ENCODE results near the gene AP1AR.
"Not testable (repeated sequence)": the region's sequence is repeated elsewhere in the genome, so short reads cannot be mapped to it uniquely, and the experiment has no call there.

The AP1AR gene

GRCh38 chr4:112309263-112309791, 77.7 kb downstream of the AP1AR start:
- in situ Hi-C loops (cut with HindIII; ENCODE audit: low sequenced_read_pairs): not testable (repeated sequence)

DNA sequence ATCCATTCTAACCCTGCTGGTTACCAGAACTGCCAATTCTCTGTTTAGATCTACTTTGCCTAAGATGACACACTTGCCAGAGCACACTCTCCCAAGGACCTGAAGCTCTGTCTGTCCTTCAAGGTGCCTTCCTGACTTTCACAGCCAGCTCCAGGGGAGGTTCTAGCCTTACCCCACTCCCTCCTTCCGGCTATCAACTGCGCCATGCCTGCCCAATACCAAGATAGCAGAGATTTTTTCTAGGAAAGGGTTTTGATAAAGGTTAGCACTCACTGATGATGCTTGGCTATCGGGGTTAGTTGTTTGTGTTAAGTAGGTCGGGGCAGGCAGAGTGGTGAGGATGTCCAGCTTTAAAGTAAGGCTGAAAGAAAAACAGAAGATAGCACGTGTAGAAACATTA, 79.9 kb downstream of the AP1AR start:
- in situ Hi-C loops (cut with HindIII; ENCODE audit: low sequenced_read_pairs): no loop called here

DNA sequence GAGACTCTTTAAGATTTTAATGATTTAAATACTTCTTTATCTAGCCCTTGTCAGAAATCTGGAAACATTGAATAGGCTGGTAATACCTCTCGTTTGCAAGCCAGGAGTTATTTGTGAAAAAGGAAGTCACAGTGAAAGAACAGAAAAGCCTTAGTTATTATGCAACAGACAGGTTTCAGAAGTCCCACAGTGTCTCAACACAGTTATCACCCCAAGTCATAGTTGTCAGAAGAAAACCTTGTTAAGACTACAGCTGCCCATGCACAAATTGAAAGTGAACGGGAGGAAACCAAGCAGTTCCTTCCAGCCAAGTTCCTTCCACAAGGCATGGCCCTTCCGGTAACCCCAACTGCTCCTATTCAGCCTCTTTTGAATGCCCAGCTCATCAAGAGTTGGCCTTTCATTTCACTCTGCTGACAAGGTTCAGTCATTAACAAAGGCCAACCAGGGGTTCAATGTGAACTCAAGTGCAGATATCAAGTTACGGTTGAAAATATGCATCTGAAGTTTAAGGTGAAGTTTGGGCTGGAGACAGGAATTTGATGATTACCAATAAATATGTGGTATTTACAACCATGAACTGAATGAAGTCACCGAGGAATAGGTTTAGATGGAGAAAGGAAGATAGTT, 81.1 kb downstream of the AP1AR start:
- in situ Hi-C loops (cut with HindIII; ENCODE audit: low sequenced_read_pairs): no loop called here

DNA sequence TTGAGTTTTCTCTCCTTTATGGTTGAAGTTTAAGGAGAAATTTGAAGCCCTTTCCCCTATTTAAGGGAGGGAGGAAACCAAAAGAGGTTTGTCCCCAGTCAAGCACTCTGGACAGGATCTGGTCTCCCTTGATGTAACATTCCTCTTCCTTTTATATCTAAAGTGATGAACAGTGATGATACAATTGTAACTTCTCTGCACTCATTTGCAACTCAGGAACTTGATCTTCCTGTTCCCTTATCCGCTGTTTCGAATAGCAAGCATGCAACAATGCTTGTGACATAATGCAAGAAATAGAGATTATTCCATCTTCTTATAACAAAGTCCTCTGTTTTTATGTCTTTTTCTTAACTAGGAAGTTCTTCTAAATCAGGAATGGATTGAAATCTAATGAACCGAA, 83.9 kb downstream of the AP1AR start:
- in situ Hi-C loops (cut with HindIII; ENCODE audit: low sequenced_read_pairs): no loop called here

DNA sequence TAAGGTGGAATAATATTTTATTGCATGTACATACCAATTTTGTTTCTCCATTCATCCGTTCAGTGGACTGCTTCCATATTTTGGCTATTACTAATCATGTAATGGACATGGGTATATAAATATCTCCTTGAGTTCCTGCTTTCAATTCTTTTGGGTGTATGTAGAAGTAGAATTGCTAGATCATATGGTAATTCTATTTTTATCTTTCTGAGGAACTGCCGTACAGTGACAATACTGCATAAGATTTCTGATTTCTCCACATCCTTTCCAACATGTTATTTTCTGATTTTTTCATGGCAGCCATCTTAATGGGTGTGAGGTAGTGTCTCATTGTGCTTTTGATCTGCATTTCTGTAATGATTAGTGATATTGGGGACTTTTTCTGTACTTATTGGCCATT, 84.8 kb downstream of the AP1AR start:
- in situ Hi-C loops (cut with HindIII; ENCODE audit: low sequenced_read_pairs): no loop called here

DNA sequence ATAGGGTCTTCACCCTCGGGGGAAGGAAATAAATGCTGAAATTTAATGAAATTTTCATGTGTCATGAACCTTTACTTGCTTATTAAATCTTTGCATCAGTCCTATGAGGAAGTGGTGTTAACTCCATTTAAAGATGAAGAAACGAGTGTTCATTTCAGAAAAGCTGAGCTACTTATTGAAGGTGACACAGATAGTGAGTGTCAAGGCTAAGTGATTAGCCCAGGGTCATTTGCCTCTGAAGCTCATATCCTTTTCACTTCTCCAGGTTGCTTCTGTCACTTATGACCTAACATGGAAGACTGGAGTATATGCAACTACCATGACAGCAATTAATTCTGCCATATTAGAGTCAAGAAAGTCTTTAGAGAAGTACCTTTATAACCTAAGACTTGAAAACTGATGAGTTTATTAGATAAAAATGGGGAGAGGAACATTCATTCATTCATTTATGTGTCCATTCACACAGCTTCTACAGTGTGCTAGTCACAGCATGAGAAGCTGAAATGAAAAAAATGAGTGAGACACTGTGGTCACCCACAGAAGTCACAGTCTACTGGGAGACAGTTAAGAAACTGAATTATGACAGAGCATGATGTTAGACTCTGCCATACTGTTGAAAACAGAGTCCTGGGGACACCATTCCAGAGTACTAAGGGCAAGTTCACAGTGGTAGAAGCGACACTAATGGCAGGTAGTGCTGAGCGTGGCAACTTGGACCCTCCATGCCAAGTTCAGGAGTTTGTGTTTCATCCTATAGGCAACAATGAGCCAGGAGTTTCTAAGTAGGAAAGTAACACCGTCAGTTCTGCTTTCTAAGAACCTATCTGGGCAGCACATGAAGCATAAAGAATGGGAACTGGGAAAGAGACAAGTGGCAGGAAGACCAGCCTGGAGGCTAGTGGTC, 86.9 kb downstream of the AP1AR start:
- in situ Hi-C loops (cut with HindIII; ENCODE audit: low sequenced_read_pairs): no loop called here

Data from DLD1 (cell line).